H9 (cell line): ENCODE measurements around the gene SCRN2. TPM values are rescaled to one million over a fixed set of nuclear protein-coding genes. Genes with fewer than 3 reads are reported as not detected.

ENCODE experiments used
- DNase-seq: peaks from one replicate; pipeline ENCODE4 v3.0.0-alpha.2; 2017
- H2AFZ ChIP-seq: one replicate; pipeline ENCODE4 v1.6.1; 2013; ENCODE audit warnings: mild to moderate bottlenecking, low read length, control low read depth, moderate library complexity
- H2AK5ac ChIP-seq: 2 replicates; pipeline ENCODE4 v1.6.1; 2013; ENCODE audit warnings: low read length, control low read depth, mixed read lengths; ENCODE audit not compliant: insufficient read length
- H2BK120ac ChIP-seq: one replicate; pipeline ENCODE4 v1.6.1; 2013; ENCODE audit warnings: low read depth, mild to moderate bottlenecking, low read length, control low read depth, inconsistent platforms; ENCODE audit not compliant: poor library complexity, severe bottlenecking
- H2BK12ac ChIP-seq: 2 replicates; pipeline ENCODE4 v1.6.1; 2013; ENCODE audit warnings: low read length, control low read depth, mixed read lengths, low read depth; ENCODE audit not compliant: insufficient read length
- H2BK15ac ChIP-seq: 2 replicates; pipeline ENCODE4 v1.6.1; 2013; ENCODE audit warnings: low read depth, low read length, control low read depth
- H2BK20ac ChIP-seq: one replicate; pipeline ENCODE4 v1.6.1; 2013; ENCODE audit warnings: low read depth, mild to moderate bottlenecking, low read length, control low read depth, inconsistent platforms; ENCODE audit not compliant: poor library complexity, severe bottlenecking
- H2BK5ac ChIP-seq: 2 replicates; pipeline ENCODE4 v1.6.1; 2013; ENCODE audit warnings: low read length, control low read depth, mixed read lengths; ENCODE audit not compliant: insufficient read length
- H3K14ac ChIP-seq: 2 replicates; pipeline ENCODE4 v1.6.1; 2013; ENCODE audit warnings: low read length, control low read depth; ENCODE audit not compliant: insufficient read depth
- H3K18ac ChIP-seq: 2 replicates; pipeline ENCODE4 v1.6.1; 2013; ENCODE audit warnings: low read depth, mild to moderate bottlenecking, mixed read lengths, low read length, control low read depth; ENCODE audit not compliant: insufficient read length
- H3K23ac ChIP-seq: 2 replicates; pipeline ENCODE4 v1.6.1; 2013; ENCODE audit warnings: low read length, control low read depth, mixed read lengths, low read depth; ENCODE audit not compliant: insufficient read length
- H3K23me2 ChIP-seq: 2 replicates; pipeline ENCODE4 v1.6.1; 2013; ENCODE audit warnings: low read depth, mild to moderate bottlenecking, mixed read lengths, low read length, control low read depth; ENCODE audit not compliant: insufficient read length, poor library complexity, severe bottlenecking
- H3K27ac ChIP-seq: 2 replicates; pipeline ENCODE4 v1.5.1; 2013; ENCODE audit warnings: low read length, control low read depth, mixed read lengths, low read depth; ENCODE audit not compliant: insufficient read length
- H3K27me3 ChIP-seq: 2 replicates; pipeline ENCODE4 v1.6.1; 2013; ENCODE audit warnings: low read length, control low read depth, inconsistent platforms; ENCODE audit not compliant: insufficient read depth
- H3K4ac ChIP-seq: 2 replicates; pipeline ENCODE4 v1.6.1; 2013; ENCODE audit warnings: low read depth, mild to moderate bottlenecking, control low read depth, inconsistent platforms, low read length, moderate library complexity
- H3K4me1 ChIP-seq: 2 replicates; pipeline ENCODE4 v1.6.1; 2013; ENCODE audit warnings: low read length, control low read depth, inconsistent platforms; ENCODE audit not compliant: insufficient read depth
- H3K4me2 ChIP-seq: 2 replicates; pipeline ENCODE4 v1.6.1; 2013; ENCODE audit warnings: low read length, control low read depth, mixed read lengths; ENCODE audit not compliant: insufficient read length, insufficient read depth
- H3K56ac ChIP-seq: 2 replicates; pipeline ENCODE4 v1.6.1; 2013; ENCODE audit warnings: low read depth, mild to moderate bottlenecking, mixed read lengths, low read length, control low read depth; ENCODE audit not compliant: insufficient read length
- H3K79me1 ChIP-seq: 2 replicates; pipeline ENCODE4 v1.6.1; 2013; ENCODE audit warnings: low read depth, mild to moderate bottlenecking, moderate library complexity, low read length, control low read depth, inconsistent platforms; ENCODE audit not compliant: insufficient read depth, poor library complexity, severe bottlenecking
- H3K79me2 ChIP-seq: 2 replicates; pipeline ENCODE4 v1.6.1; 2013; ENCODE audit warnings: low read length, control low read depth, inconsistent platforms; ENCODE audit not compliant: insufficient read depth
- H3K9ac ChIP-seq: 2 replicates; pipeline ENCODE4 v1.6.1; 2013; ENCODE audit warnings: low read length, control low read depth, mixed read lengths; ENCODE audit not compliant: insufficient read length; ENCODE audit errors: extremely low read depth
- H3K9me3 ChIP-seq: one replicate; pipeline ENCODE4 v1.6.1; 2013; ENCODE audit warnings: low read depth, low read length, inconsistent platforms; ENCODE audit not compliant: control insufficient read depth
- H3T11ph ChIP-seq: one replicate; pipeline ENCODE4 v1.6.1; 2013; ENCODE audit warnings: mild to moderate bottlenecking, low read length, control low read depth, inconsistent platforms
- H4K20me1 ChIP-seq: one replicate; pipeline ENCODE4 v1.6.1; 2013; ENCODE audit not compliant: control insufficient read depth, insufficient read length, insufficient read depth
- H4K5ac ChIP-seq: 2 replicates; pipeline ENCODE4 v1.6.1; 2013; ENCODE audit warnings: low read depth, mild to moderate bottlenecking, mixed read lengths, low read length, control low read depth; ENCODE audit not compliant: insufficient read length
- H4K8ac ChIP-seq: replicated peaks from 2 replicates; pipeline ENCODE4 v1.6.1; 2013; ENCODE audit warnings: low read length, control low read depth, mixed read lengths, low read depth; ENCODE audit not compliant: insufficient read length
- H4K91ac ChIP-seq: 2 replicates; pipeline ENCODE4 v1.6.1; 2013; ENCODE audit warnings: low read depth, mild to moderate bottlenecking, moderate library complexity, mixed read lengths, low read length, control low read depth; ENCODE audit not compliant: insufficient read length
- H3K27ac Mint-ChIP-seq, 3 experiments: 2 replicates in 2 of 3; 3 replicates in 1 of 3; pipeline ENCODE4 v1.8.0; 2020 to 2021; ENCODE audit warnings: mixed read lengths in 3 of 3, mild to moderate bottlenecking in 1 of 3, moderate library complexity in 1 of 3
- H3K27me3 Mint-ChIP-seq: 2 replicates; pipeline ENCODE4 v1.8.0; 2021; ENCODE audit warnings: low read depth, mild to moderate bottlenecking, moderate library complexity, mixed read lengths
- H3K36me3 Mint-ChIP-seq, 3 experiments: 2 replicates in 2 of 3; 3 replicates in 1 of 3; pipeline ENCODE4 v1.8.0; 2020 to 2021; ENCODE audit warnings: low read depth in 3 of 3, mixed read lengths in 3 of 3; ENCODE audit not compliant: insufficient read depth in 1 of 3
- H3K4me1 Mint-ChIP-seq, 2 experiments: 2 replicates each; pipeline ENCODE4 v1.8.0; 2020; ENCODE audit warnings: mixed read lengths in 2 of 2
- H3K4me3 Mint-ChIP-seq, 2 experiments: 2 replicates in 1 of 2; 3 replicates in 1 of 2; pipeline ENCODE4 v1.8.0; 2020 to 2021; ENCODE audit warnings: mild to moderate bottlenecking in 2 of 2, mixed read lengths in 2 of 2, moderate library complexity in 1 of 2
- H3K9me3 Mint-ChIP-seq, 2 experiments: 2 replicates in 1 of 2; 3 replicates in 1 of 2; pipeline ENCODE4 v1.8.0; 2020; ENCODE audit warnings: mild to moderate bottlenecking in 2 of 2, mixed read lengths in 2 of 2, moderate library complexity in 1 of 2
- CTCF ChIP-seq: fragments of 200-600 bp; sonication (generic); conservative IDR thresholded peaks from 3 replicates; pipeline ENCODE4 v1.8.0; 2021; ENCODE audit warnings: antibody characterized with exemption, mild to moderate bottlenecking
- WGBS: extraction: QIAGEN DNeasy Blood & Tissue Kit; methylation state at CpG from one replicate; pipeline ENCODE4 v1.1.7; 2013; ENCODE audit warnings: missing lambda C conversion rate, low lambda C conversion rate, mixed read lengths; ENCODE audit not compliant: insufficient read length; ENCODE audit errors: extremely low coverage; 5-methylcytosine and 5-hydroxymethylcytosine counted together
- total RNA-seq: library from RNA; stranded (reverse); gene quantifications from 2 replicates; pipeline ENCODE4 v1.2.1, GENCODE V29; 2021

The SCRN2 gene
- total RNA-seq, 1 experiment from 2014 or later: 34.0 TPM

GRCh38 chr17:47889734-47890529 is 48.9 kb upstream of the SCRN2 start:
- H3K27ac ChIP-seq: no peak overlapping the region
- peak; percentile 98 for TF ChIP-seq CTCF
- no peaks in the 10 kb centered on the region for H3K79me2 ChIP-seq
- WGBS: no CpG with 5 or more reads among the region's 11 CpGs
- Mint-ChIP-seq H3K9me3 (no peaks in the 10 kb centered on the region), H3K36me3 (no peaks in the 10 kb centered on the region), H3K4me1 (peaks cover 28 to 29% of the 10 kb centered on the region in 2 experiments), H3K27me3 (no peaks in the 10 kb centered on the region; the same call in 1 of the 2 replicates), H3K4me3 (no peak overlapping the region), H3K27ac (no peak overlapping the region; a peak in 1 of 7 replicates)
- no peak overlapping the region for H3K9ac ChIP-seq
- no peak overlapping the region for H2BK12ac ChIP-seq
- H4K20me1 ChIP-seq: no peaks in the 10 kb centered on the region
- no peak overlapping the region for H4K8ac ChIP-seq
- H2BK15ac ChIP-seq: no peak overlapping the region
- peak; percentile 96 for DNase-seq
- H3T11ph ChIP-seq: no peak overlapping the region
- no peak overlapping the region for H2AK5ac ChIP-seq
- H3K4ac ChIP-seq: no peak overlapping the region
- no peaks in the 10 kb centered on the region for H3K79me1 ChIP-seq
- H3K9me3 ChIP-seq: no peaks in the 10 kb centered on the region
- no peak overlapping the region for H3K14ac ChIP-seq
- H3K4me1 ChIP-seq: no peaks in the 10 kb centered on the region; the same call in 1 of the 2 replicates
- H3K23ac ChIP-seq: no peak overlapping the region
- no peak overlapping the region for H2BK20ac ChIP-seq
- no peak overlapping the region for H2BK5ac ChIP-seq
- no peak overlapping the region for H2AFZ ChIP-seq
- no peak overlapping the region for H3K18ac ChIP-seq
- no peak overlapping the region for H3K56ac ChIP-seq
- no peak overlapping the region for H4K5ac ChIP-seq
- H4K91ac ChIP-seq: no peak overlapping the region
- no peaks in the 10 kb centered on the region for H3K23me2 ChIP-seq
- no peaks in the 10 kb centered on the region for H3K27me3 ChIP-seq
- H2BK120ac ChIP-seq: no peak overlapping the region
- no peak overlapping the region for H3K4me2 ChIP-seq
